ENCODE measurements around the gene OPRD1.

- TF ChIP-seq CTCF (conservative IDR thresholded peaks at IDR 0.05; ENCODE audit: low read depth, low read length) = no peak
- no peak for TF ChIP-seq EZH2 (IDR thresholded peaks at IDR 0.05; ENCODE audit: borderline replicate concordance, low read depth, low read length, poor library complexity, severe bottlenecking)
These were observed 55.9 kb downstream of the OPRD1 start for GRCh38 chr1:28867850-28868249.

All from A673 (cell line).